A673 (cell line): ENCODE data around the gene SERPINA6. TPM values are rescaled to one million over a fixed set of nuclear protein-coding genes. Genes with fewer than 3 reads are reported as not detected.

Experiments used
- BruUV-seq: library from RNA; stranded (reverse); fragments of 400-500 nt; replicated peaks from 2 replicates; lab custom pipeline; 2021; lab: Mats Ljungman, UMichigan
- CTCF ChIA-PET: fragments of 300-600 bp; sonication (Branson Sonifier 250); formaldehyde crosslinking; loops from one replicate; lab custom pipeline; 2022; ENCODE audit warnings: antibody characterized with exemption; lab: Charles Lee
- POLR2A ChIA-PET: fragments of 300-600 bp; sonication (Branson Sonifier 250); formaldehyde crosslinking; loops from one replicate; lab custom pipeline; 2022; ENCODE audit warnings: antibody characterized with exemption; ENCODE audit not compliant: low non-redundant PET; lab: Charles Lee
- DNase-seq: peaks from one replicate; pipeline ENCODE4 v3.0.0-alpha.2; 2015; ENCODE audit warnings: low spot score
- H3K27ac ChIP-seq: fragments of 200-600 bp; sonication (generic); 2 replicates; pipeline ENCODE4 v1.5.1; 2016; ENCODE audit warnings: mixed run types, low read depth, mild to moderate bottlenecking, mixed read lengths, antibody characterized with exemption, low read length; ENCODE audit not compliant: poor library complexity, severe bottlenecking
- H3K27me3 ChIP-seq: fragments of 200-600 bp; sonication (generic); replicated peaks from 2 replicates; pipeline ENCODE4 v1.6.1; 2017; ENCODE audit warnings: mixed run types, low read depth, mild to moderate bottlenecking, mixed read lengths, antibody characterized with exemption, low read length; ENCODE audit not compliant: insufficient read depth, poor library complexity
- H3K36me3 ChIP-seq: fragments of 200-600 bp; sonication (generic); 2 replicates; pipeline ENCODE4 v1.6.1; 2016; ENCODE audit warnings: mixed run types, mild to moderate bottlenecking, mixed read lengths, antibody characterized with exemption, low read length; ENCODE audit not compliant: insufficient read depth, poor library complexity, severe bottlenecking
- H3K4me1 ChIP-seq: fragments of 200-600 bp; sonication (generic); 2 replicates; pipeline ENCODE4 v1.6.1; 2017; ENCODE audit warnings: mixed run types, mild to moderate bottlenecking, mixed read lengths, antibody characterized with exemption, low read length; ENCODE audit not compliant: insufficient read depth, poor library complexity, severe bottlenecking
- H3K4me3 ChIP-seq: fragments of 200-600 bp; sonication (generic); 2 replicates; pipeline ENCODE4 v1.5.1; 2016; ENCODE audit warnings: low read depth, mixed run types, mild to moderate bottlenecking, mixed read lengths, low read length; ENCODE audit not compliant: poor library complexity, severe bottlenecking
- H3K9me3 ChIP-seq: fragments of 200-600 bp; sonication (generic); 2 replicates; pipeline ENCODE4 v1.6.1; 2016; ENCODE audit warnings: mixed run types, low read depth, mild to moderate bottlenecking, mixed read lengths, antibody characterized with exemption, low read length; ENCODE audit not compliant: poor library complexity, severe bottlenecking
- EZH2 ChIP-seq: fragments of 200-600 bp; sonication (generic); IDR thresholded peaks from 2 replicates; pipeline ENCODE4 v1.6.1; 2017; ENCODE audit warnings: borderline replicate concordance, low read depth, mild to moderate bottlenecking, mixed read lengths, antibody characterized with exemption, low read length; ENCODE audit not compliant: poor library complexity, severe bottlenecking
- intact Hi-C: fragments of 100-400 bp; cut with micrococcal nuclease; formaldehyde crosslinking; loops from one replicate; pipeline ENCODE4 v1.10.0; 2022; ENCODE audit not compliant: unreplicated experiment
- total RNA-seq: library from RNA; stranded (reverse); gene quantifications from 2 replicates; pipeline ENCODE4 v1.2.3, GENCODE V29; 2021
- TF ChIP-seq, protein P1 (sequence below): fragments of 300-800, 200-600 bp; sonication (generic); conservative IDR thresholded peaks from 2 replicates; pipeline ENCODE4 v1.5.1; 2017; ENCODE audit warnings: low read depth, mild to moderate bottlenecking, antibody characterized with exemption, low read length, moderate library complexity, mixed read lengths

Gene SERPINA6
- total RNA-seq, 1 experiment from 2014 or later, result not detected

- ChIA-PET CTCF (no interaction called here), POLR2A (no interaction called here)
- Histone ChIP-seq H3K27ac (no peak overlapping the region), H3K4me1 (no peaks in the 10 kb centered on the region), H3K4me3 (no peak overlapping the region), H3K36me3 (no peaks in the 10 kb centered on the region), H3K9me3 (no peaks in the 10 kb centered on the region), H3K27me3 (no peaks in the 10 kb centered on the region)
- intact Hi-C loops, result no loop called here
- no TSS peak for BruUV-seq
- TF ChIP-seq, protein P1, sequence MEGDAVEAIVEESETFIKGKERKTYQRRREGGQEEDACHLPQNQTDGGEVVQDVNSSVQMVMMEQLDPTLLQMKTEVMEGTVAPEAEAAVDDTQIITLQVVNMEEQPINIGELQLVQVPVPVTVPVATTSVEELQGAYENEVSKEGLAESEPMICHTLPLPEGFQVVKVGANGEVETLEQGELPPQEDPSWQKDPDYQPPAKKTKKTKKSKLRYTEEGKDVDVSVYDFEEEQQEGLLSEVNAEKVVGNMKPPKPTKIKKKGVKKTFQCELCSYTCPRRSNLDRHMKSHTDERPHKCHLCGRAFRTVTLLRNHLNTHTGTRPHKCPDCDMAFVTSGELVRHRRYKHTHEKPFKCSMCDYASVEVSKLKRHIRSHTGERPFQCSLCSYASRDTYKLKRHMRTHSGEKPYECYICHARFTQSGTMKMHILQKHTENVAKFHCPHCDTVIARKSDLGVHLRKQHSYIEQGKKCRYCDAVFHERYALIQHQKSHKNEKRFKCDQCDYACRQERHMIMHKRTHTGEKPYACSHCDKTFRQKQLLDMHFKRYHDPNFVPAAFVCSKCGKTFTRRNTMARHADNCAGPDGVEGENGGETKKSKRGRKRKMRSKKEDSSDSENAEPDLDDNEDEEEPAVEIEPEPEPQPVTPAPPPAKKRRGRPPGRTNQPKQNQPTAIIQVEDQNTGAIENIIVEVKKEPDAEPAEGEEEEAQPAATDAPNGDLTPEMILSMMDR, result no peak
- TF ChIP-seq EZH2, result no peak
- peak; percentile 89 for DNase-seq
Measured at GRCh38 chr14:94342334-94342934, 19.3 kb upstream of the SERPINA6 start.

- Histone ChIP-seq H3K4me1 (no peaks in the 10 kb centered on the region), H3K9me3 (no peaks in the 10 kb centered on the region), H3K36me3 (no peaks in the 10 kb centered on the region), H3K27ac (no peak overlapping the region), H3K27me3 (no peaks in the 10 kb centered on the region), H3K4me3 (no peak overlapping the region)
- CTCF ChIA-PET, result no interaction called here
- BruUV-seq, result no TSS peak
- intact Hi-C loops, result no loop called here
- TF ChIP-seq EZH2, result no peak
- TF ChIP-seq, protein P1, result no peak
- DNase-seq, result no peak
- POLR2A ChIA-PET, result interaction anchor here (0.7 kb wide), 1 partner anchor 497 kb away, joined by 3 read pairs; no protein-coding TSS in a partner anchor
Measured at GRCh38 chr14:94341656-94342333, 18.7 kb upstream of the SERPINA6 start.

DNA sequence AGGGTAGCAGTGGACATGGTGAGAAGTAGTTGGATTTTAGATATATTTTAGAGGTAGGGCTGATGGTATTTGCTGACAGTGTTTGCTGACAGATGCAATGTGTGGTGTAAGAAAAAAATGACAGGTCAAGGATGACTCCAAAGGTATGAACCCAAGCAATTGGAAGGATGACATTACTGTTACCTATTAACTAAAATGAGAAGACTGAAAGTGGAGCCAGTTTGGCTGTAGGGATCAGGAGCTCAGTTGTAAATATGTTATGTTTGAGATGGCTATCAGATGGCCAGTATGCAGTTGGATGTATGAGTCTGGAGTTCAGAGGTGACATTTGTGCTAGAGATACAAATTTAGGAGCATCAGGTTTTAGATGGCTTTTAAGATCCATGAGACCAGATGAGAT is 17.4 kb upstream of the SERPINA6 start:
- no TSS peak for BruUV-seq
- intact Hi-C loops, result no loop called here
- POLR2A ChIA-PET, result no interaction called here
- Histone ChIP-seq H3K4me1 (no peaks in the 10 kb centered on the region), H3K27me3 (no peaks in the 10 kb centered on the region), H3K4me3 (no peak overlapping the region), H3K9me3 (no peaks in the 10 kb centered on the region), H3K27ac (no peak overlapping the region), H3K36me3 (no peaks in the 10 kb centered on the region)
- CTCF ChIA-PET, result no interaction called here
- DNase-seq, result no peak
- no peak for TF ChIP-seq EZH2
- TF ChIP-seq, protein P1, result no peak
